NCI-H2196 (cell line): ENCODE data around the gene TOGARAM1.

Source experiments
- DNase-seq: peaks from one replicate; lab custom pipeline; 2025; ENCODE audit not compliant: unreplicated experiment; lab: John Stamatoyannopoulos, UW

TOGARAM1 gene

GRCh38 chr14:45083976-45084722 is 122.2 kb downstream of the TOGARAM1 start, which contains the start of gene PRPF39:
PRPF39 (plus strand) TSS chr14:45084116; CDS start chr14:45095240, 11,124 bp downstream.
- peak; percentile 95 for DNase-seq

GRCh38 chr14:45084946-45085346 is 123.0 kb downstream of the TOGARAM1 start:
- DNase-seq, result no peak

GRCh38 chr14:45089813-45090212 is 127.8 kb downstream of the TOGARAM1 start:
- DNase-seq, result no peak

- no peak for DNase-seq
Measured at GRCh38 chr14:45091710-45092109, 129.7 kb downstream of the TOGARAM1 start.

- DNase-seq, result no peak
Measured at GRCh38 chr14:45094275-45094674, 132.3 kb downstream of the TOGARAM1 start.

GRCh38 chr14:45095143-45095542 is 133.2 kb downstream of the TOGARAM1 start:
- DNase-seq, result no peak

GRCh38 chr14:45096218-45096617 is 134.2 kb downstream of the TOGARAM1 start:
- DNase-seq, result no peak

GRCh38 chr14:45103806-45104205 is 141.8 kb downstream of the TOGARAM1 start:
- DNase-seq, result no peak

GRCh38 chr14:45104561-45104960 is 142.6 kb downstream of the TOGARAM1 start:
- DNase-seq, result no peak

- peak; percentile 59 for DNase-seq
Measured at GRCh38 chr14:45112896-45113781, 151.1 kb downstream of the TOGARAM1 start.

- DNase-seq, result no peak
Measured at GRCh38 chr14:45114327-45114726, 152.3 kb downstream of the TOGARAM1 start.

- no peak for DNase-seq
Measured at GRCh38 chr14:45118594-45118993, 156.6 kb downstream of the TOGARAM1 start.

- no peak for DNase-seq
Measured at GRCh38 chr14:45120096-45120495, 158.1 kb downstream of the TOGARAM1 start.

GRCh38 chr14:45123271-45123670 is 161.3 kb downstream of the TOGARAM1 start:
- no peak for DNase-seq
